Spleen (tissue), 11 donors: ENCODE measurements around the gene UBTF. TPM values are rescaled to one million over a fixed set of nuclear protein-coding genes. Genes with fewer than 3 reads are reported as not detected.

Experiments used
- DNase-seq: peaks from one replicate; pipeline ENCODE4 v3.0.0-alpha.2; 2020
- H3K27ac ChIP-seq, 8 donors: fragments of 200-600 bp; sonication (generic) in 7 of 8; 1 replicate in 4 of 8; 2 replicates in 4 of 8; pipeline versions ENCODE4 v1.5.0 to v1.8.0; 2016 to 2021; ENCODE audit warnings: inconsistent platforms in 4 of 8, mild to moderate bottlenecking in 4 of 8, moderate library complexity in 1 of 8
- H3K27me3 ChIP-seq, 7 donors: fragments of 200-600 bp; sonication (generic) in 6 of 7; replicated peaks in 1 of 7; 1 replicate in 4 of 7; 2 replicates in 3 of 7; pipeline versions ENCODE4 v1.5.0 to v1.8.0; 2016 to 2021; ENCODE audit warnings: inconsistent platforms in 3 of 7, mild to moderate bottlenecking in 1 of 7
- H3K36me3 ChIP-seq, 6 donors: fragments of 200-600 bp; sonication (generic) in 5 of 6; 1 replicate in 4 of 6; 2 replicates in 2 of 6; pipeline versions ENCODE4 v1.5.0 to v1.8.0; 2016 to 2021; ENCODE audit warnings: inconsistent platforms in 2 of 6
- H3K4me1 ChIP-seq, 6 donors: fragments of 200-600 bp; sonication (generic) in 5 of 6; 1 replicate in 3 of 6; 2 replicates in 3 of 6; pipeline versions ENCODE4 v1.5.0 to v1.8.0; 2016 to 2021; ENCODE audit warnings: inconsistent platforms in 3 of 6
- H3K4me3 ChIP-seq, 8 donors: fragments of 200-600 bp; sonication (generic) in 7 of 8; 1 replicate in 4 of 8; 2 replicates in 4 of 8; pipeline versions ENCODE4 v1.5.0 to v1.8.0; 2016 to 2021; ENCODE audit warnings: inconsistent platforms in 4 of 8, mild to moderate bottlenecking in 4 of 8, moderate library complexity in 2 of 8
- H3K9me3 ChIP-seq, 8 donors: fragments of 200-600 bp; sonication (generic) in 7 of 8; 1 replicate in 4 of 8; 2 replicates in 4 of 8; pipeline versions ENCODE4 v1.5.0 to v1.8.0; 2016 to 2021; ENCODE audit warnings: inconsistent platforms in 4 of 8
- CTCF ChIP-seq, 11 experiments: fragments of 200-600 bp in 7 of 11; fragments of 450-650 bp in 4 of 11; sonication (generic) in 4 of 11; IDR thresholded peaks in 8 of 11; conservative IDR thresholded peaks in 3 of 11; 1 replicate in 7 of 11; 2 replicates in 4 of 11; pipeline versions ENCODE4 v1.4.0 to v1.8.0; 2016 to 2021; ENCODE audit warnings: antibody characterized with exemption in 11 of 11, inconsistent platforms in 4 of 11, mild to moderate bottlenecking in 1 of 11
- POLR2A ChIP-seq, 3 donors: fragments of 450-650 bp; IDR thresholded peaks; one replicate each; pipeline ENCODE4 v1.5.1; 2017; ENCODE audit warnings: antibody characterized with exemption in 3 of 3, mild to moderate bottlenecking in 1 of 3
- POLR2AphosphoS5 ChIP-seq, 3 donors: sonication (generic); formaldehyde crosslinking; IDR thresholded peaks; one replicate each; pipeline ENCODE4 v1.5.1; 2017; ENCODE audit warnings: antibody characterized with exemption in 3 of 3
- WGBS, 5 donors: extraction: QIAGEN DNeasy Blood & Tissue Kit in 3 of 5; methylation state at CpG; one replicate each; pipeline versions ENCODE4 v1.1.5 to v1.1.7; 2013 to 2018; 5-methylcytosine and 5-hydroxymethylcytosine counted together
- intact Hi-C: fragments of 100-400 bp; cut with DNase I; formaldehyde crosslinking; loops from one replicate; pipeline ENCODE4 v1.15.0; 2023; ENCODE audit warnings: low total_unique reads
- polyA plus RNA-seq, 3 donors: library from polyadenylated mRNA; stranded (reverse); fragments of 200-250 nt; gene quantifications; one replicate each; pipeline ENCODE4 v1.2.1, GENCODE V29; 2013
- total RNA-seq, 7 donors: library from RNA; depleted of rRNA in 3 of 7; stranded (reverse); fragments of >200 nt in 3 of 7; fragmentation: NEBNext Ultra II Directional in 4 of 7; extraction: Animal tissue kit (Norgen Biotek cat#: 25700) in 4 of 7; gene quantifications; one replicate each; pipeline versions ENCODE4 v1.1.0 to v1.2.1, GENCODE V29; 2016 to 2021
- donor health status: healthy with polysubstance abuse.
- donor health status: DM: no; HTN: no; CAD: no; lungs with moderate emphysema.
- donor health status: DM: no; HTN: no; CAD: no.
- donor health status: Bipolar disorder and iron deficiency.
- donor health status: healthy.
- donor health status: DM: no; HTN: no; CAD: no.
- donor health status: DM: yes; HTN: yes; CAD: no.

The UBTF gene
- total and polyA plus RNA-seq, 10 donors = 43.2 to 113 (median 89.2) TPM

GRCh38 chr17:44184212-44184810 is 35.2 kb downstream of the UBTF start:
- TF ChIP-seq CTCF (IDR thresholded peaks at IDR 0.05 in 8 of 11, conservative IDR thresholded peaks at IDR 0.05 in 3 of 11) = no peak
- no peak for TF ChIP-seq POLR2A (IDR thresholded peaks at IDR 0.05)
- TF ChIP-seq POLR2AphosphoS5 (IDR thresholded peaks at IDR 0.05) = no peak
- Histone ChIP-seq H3K9me3 (no peaks in the 10 kb centered on the region), H3K4me1 (peaks cover 21 to 68% (median 43%) of the 10 kb centered on the region in 6 donors), H3K27ac (no peak overlapping the region), H3K36me3 (peaks cover 0 to 36% (median 21%) of the 10 kb centered on the region in 6 donors), H3K27me3 (no peaks in the 10 kb centered on the region), H3K4me3 (no peak overlapping the region)
- intact Hi-C loops = no loop called here
- 89 to 92% (median 91%) methylated on average over 8 of the region's 8 CpGs for WGBS, 5 donors
- no peak for DNase-seq

GRCh38 chr17:44183024-44183423 is 36.5 kb downstream of the UBTF start:
- no peak overlapping the region for H3K4me3 ChIP-seq
- peaks cover 0 to 42% (median 27%) of the 10 kb centered on the region in 6 donors for H3K36me3 ChIP-seq
- DNase-seq = no peak
- no peak for TF ChIP-seq CTCF (IDR thresholded peaks at IDR 0.05 in 8 of 11, conservative IDR thresholded peaks at IDR 0.05 in 3 of 11)
- no peak for TF ChIP-seq POLR2A (IDR thresholded peaks at IDR 0.05)
- no peak for TF ChIP-seq POLR2AphosphoS5 (IDR thresholded peaks at IDR 0.05)
- H3K27me3 ChIP-seq = no peaks in the 10 kb centered on the region
- intact Hi-C loops = no loop called here
- H3K9me3 ChIP-seq = no peaks in the 10 kb centered on the region
- peaks cover 15 to 55% (median 31%) of the 10 kb centered on the region in 6 donors for H3K4me1 ChIP-seq
- 85 to 94% (median 93%) methylated on average over 2 of the region's 2 CpGs for WGBS, 5 donors
- H3K27ac ChIP-seq = no peak overlapping the region

- 93 to 96% (median 93%) methylated on average over 14 of the region's 14 CpGs for WGBS, 5 donors
- H3K36me3 ChIP-seq = peaks cover 0 to 71% (median 47%) of the 10 kb centered on the region in 6 donors
- no peak overlapping the region for H3K4me3 ChIP-seq
- peaks cover 0 to 16% (median 0%) of the 10 kb centered on the region in 6 donors for H3K4me1 ChIP-seq
- H3K9me3 ChIP-seq = no peaks in the 10 kb centered on the region
- no peak overlapping the region for H3K27ac ChIP-seq
- TF ChIP-seq CTCF (IDR thresholded peaks at IDR 0.05 in 8 of 11, conservative IDR thresholded peaks at IDR 0.05 in 3 of 11) = no peak
- TF ChIP-seq POLR2AphosphoS5 (IDR thresholded peaks at IDR 0.05) = peak in 1 of 3 donors; percentile 37
- no peaks in the 10 kb centered on the region for H3K27me3 ChIP-seq
- intact Hi-C loops = no loop called here
- no peak for DNase-seq
Observed at GRCh38 chr17:44178133-44178532, 41.3 kb downstream of the UBTF start.

GRCh38 chr17:44177640-44178039 is 41.8 kb downstream of the UBTF start:
- Histone ChIP-seq H3K9me3 (no peaks in the 10 kb centered on the region), H3K4me1 (peaks cover 0 to 11% (median 0%) of the 10 kb centered on the region in 6 donors), H3K27me3 (no peaks in the 10 kb centered on the region), H3K36me3 (peaks cover 0 to 66% (median 44%) of the 10 kb centered on the region in 6 donors), H3K27ac (no peak overlapping the region), H3K4me3 (no peak overlapping the region)
- intact Hi-C loops = no loop called here
- WGBS, 5 donors = 89 to 100% (median 96%) methylated on average over 4 of the region's 4 CpGs
- no peak for DNase-seq
- TF ChIP-seq CTCF (IDR thresholded peaks at IDR 0.05 in 8 of 11, conservative IDR thresholded peaks at IDR 0.05 in 3 of 11) (no peak), POLR2AphosphoS5 (IDR thresholded peaks at IDR 0.05) (no peak)
